A673 (cell line): ENCODE results near the gene COMT. TPM values are rescaled to one million over a fixed set of nuclear protein-coding genes. Genes with fewer than 3 reads are reported as not detected.
"Not testable (repeated sequence)": the region's sequence is repeated elsewhere in the genome, so short reads cannot be mapped to it uniquely, and the experiment has no call there.

Experiments used
- BruUV-seq: library from RNA; stranded (reverse); fragments of 400-500 nt; replicated peaks from 2 replicates; lab custom pipeline; 2021; lab: Mats Ljungman, UMichigan
- CTCF ChIA-PET: fragments of 300-600 bp; sonication (Branson Sonifier 250); formaldehyde crosslinking; loops from one replicate; lab custom pipeline; 2022; ENCODE audit warnings: antibody characterized with exemption; lab: Charles Lee
- POLR2A ChIA-PET: fragments of 300-600 bp; sonication (Branson Sonifier 250); formaldehyde crosslinking; loops from one replicate; lab custom pipeline; 2022; ENCODE audit warnings: antibody characterized with exemption; ENCODE audit not compliant: low non-redundant PET; lab: Charles Lee
- DNase-seq: peaks from one replicate; pipeline ENCODE4 v3.0.0-alpha.2; 2015; ENCODE audit warnings: low spot score
- H3K27ac ChIP-seq: fragments of 200-600 bp; sonication (generic); 2 replicates; pipeline ENCODE4 v1.5.1; 2016; ENCODE audit warnings: mixed run types, low read depth, mild to moderate bottlenecking, mixed read lengths, antibody characterized with exemption, low read length; ENCODE audit not compliant: poor library complexity, severe bottlenecking
- H3K27me3 ChIP-seq: fragments of 200-600 bp; sonication (generic); replicated peaks from 2 replicates; pipeline ENCODE4 v1.6.1; 2017; ENCODE audit warnings: mixed run types, low read depth, mild to moderate bottlenecking, mixed read lengths, antibody characterized with exemption, low read length; ENCODE audit not compliant: insufficient read depth, poor library complexity
- H3K36me3 ChIP-seq: fragments of 200-600 bp; sonication (generic); 2 replicates; pipeline ENCODE4 v1.6.1; 2016; ENCODE audit warnings: mixed run types, mild to moderate bottlenecking, mixed read lengths, antibody characterized with exemption, low read length; ENCODE audit not compliant: insufficient read depth, poor library complexity, severe bottlenecking
- H3K4me1 ChIP-seq: fragments of 200-600 bp; sonication (generic); 2 replicates; pipeline ENCODE4 v1.6.1; 2017; ENCODE audit warnings: mixed run types, mild to moderate bottlenecking, mixed read lengths, antibody characterized with exemption, low read length; ENCODE audit not compliant: insufficient read depth, poor library complexity, severe bottlenecking
- H3K4me3 ChIP-seq: fragments of 200-600 bp; sonication (generic); 2 replicates; pipeline ENCODE4 v1.5.1; 2016; ENCODE audit warnings: low read depth, mixed run types, mild to moderate bottlenecking, mixed read lengths, low read length; ENCODE audit not compliant: poor library complexity, severe bottlenecking
- H3K9me3 ChIP-seq: fragments of 200-600 bp; sonication (generic); 2 replicates; pipeline ENCODE4 v1.6.1; 2016; ENCODE audit warnings: mixed run types, low read depth, mild to moderate bottlenecking, mixed read lengths, antibody characterized with exemption, low read length; ENCODE audit not compliant: poor library complexity, severe bottlenecking
- EZH2 ChIP-seq: fragments of 200-600 bp; sonication (generic); IDR thresholded peaks from 2 replicates; pipeline ENCODE4 v1.6.1; 2017; ENCODE audit warnings: borderline replicate concordance, low read depth, mild to moderate bottlenecking, mixed read lengths, antibody characterized with exemption, low read length; ENCODE audit not compliant: poor library complexity, severe bottlenecking
- intact Hi-C: fragments of 100-400 bp; cut with micrococcal nuclease; formaldehyde crosslinking; loops from one replicate; pipeline ENCODE4 v1.10.0; 2022; ENCODE audit not compliant: unreplicated experiment
- total RNA-seq: library from RNA; stranded (reverse); gene quantifications from 2 replicates; pipeline ENCODE4 v1.2.3, GENCODE V29; 2021
- TF ChIP-seq, protein P1 (sequence below): fragments of 300-800, 200-600 bp; sonication (generic); conservative IDR thresholded peaks from 2 replicates; pipeline ENCODE4 v1.5.1; 2017; ENCODE audit warnings: low read depth, mild to moderate bottlenecking, antibody characterized with exemption, low read length, moderate library complexity, mixed read lengths

The COMT gene
- total RNA-seq, 1 experiment from 2014 or later: 87.8 TPM

DNA sequence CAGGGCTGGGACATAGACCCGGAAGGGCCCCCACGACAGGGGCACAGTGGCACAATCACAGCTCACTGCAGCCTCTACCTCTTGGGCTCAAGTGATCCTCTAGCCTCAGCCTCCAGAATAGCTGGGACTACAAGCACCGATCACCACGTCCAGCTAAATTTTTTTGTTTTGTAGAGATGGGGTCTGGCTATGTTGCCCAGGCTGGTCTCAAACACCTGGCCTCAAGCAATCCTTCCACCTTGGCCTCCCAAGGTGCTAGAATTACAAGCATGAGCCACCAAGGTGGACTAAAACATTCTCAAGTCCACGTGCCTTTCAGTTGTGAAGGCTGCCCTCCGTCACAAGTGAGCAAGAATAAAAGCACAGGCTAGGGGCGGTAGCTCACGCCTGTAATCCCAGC is 10.1 kb upstream of the COMT start:
- Histone ChIP-seq H3K27ac (no peak overlapping the region), H3K4me1 (no peaks in the 10 kb centered on the region), H3K4me3 (no peak overlapping the region), H3K9me3 (no peaks in the 10 kb centered on the region), H3K36me3 (no peaks in the 10 kb centered on the region), H3K27me3 (no peaks in the 10 kb centered on the region)
- ChIA-PET CTCF (no interaction called here), POLR2A (no interaction called here)
- TF ChIP-seq, protein P1, sequence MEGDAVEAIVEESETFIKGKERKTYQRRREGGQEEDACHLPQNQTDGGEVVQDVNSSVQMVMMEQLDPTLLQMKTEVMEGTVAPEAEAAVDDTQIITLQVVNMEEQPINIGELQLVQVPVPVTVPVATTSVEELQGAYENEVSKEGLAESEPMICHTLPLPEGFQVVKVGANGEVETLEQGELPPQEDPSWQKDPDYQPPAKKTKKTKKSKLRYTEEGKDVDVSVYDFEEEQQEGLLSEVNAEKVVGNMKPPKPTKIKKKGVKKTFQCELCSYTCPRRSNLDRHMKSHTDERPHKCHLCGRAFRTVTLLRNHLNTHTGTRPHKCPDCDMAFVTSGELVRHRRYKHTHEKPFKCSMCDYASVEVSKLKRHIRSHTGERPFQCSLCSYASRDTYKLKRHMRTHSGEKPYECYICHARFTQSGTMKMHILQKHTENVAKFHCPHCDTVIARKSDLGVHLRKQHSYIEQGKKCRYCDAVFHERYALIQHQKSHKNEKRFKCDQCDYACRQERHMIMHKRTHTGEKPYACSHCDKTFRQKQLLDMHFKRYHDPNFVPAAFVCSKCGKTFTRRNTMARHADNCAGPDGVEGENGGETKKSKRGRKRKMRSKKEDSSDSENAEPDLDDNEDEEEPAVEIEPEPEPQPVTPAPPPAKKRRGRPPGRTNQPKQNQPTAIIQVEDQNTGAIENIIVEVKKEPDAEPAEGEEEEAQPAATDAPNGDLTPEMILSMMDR: no peak
- BruUV-seq: no TSS peak
- DNase-seq: no peak
- intact Hi-C loops: no loop called here

- intact Hi-C loops: no loop called here
- ChIA-PET POLR2A (interaction anchor here (0.6 kb wide), 1 partner anchor 67 kb away, joined by 3 read pairs; no protein-coding TSS in a partner anchor), CTCF (no interaction called here)
- DNase-seq: no peak
- no peak for TF ChIP-seq EZH2
- TF ChIP-seq, protein P1: no peak
- BruUV-seq: no TSS peak
- Histone ChIP-seq H3K27ac (no peak overlapping the region), H3K27me3 (no peaks in the 10 kb centered on the region), H3K9me3 (no peaks in the 10 kb centered on the region), H3K36me3 (no peaks in the 10 kb centered on the region), H3K4me3 (no peak overlapping the region), H3K4me1 (no peaks in the 10 kb centered on the region)
Measured at GRCh38 chr22:19932367-19933206, 9.0 kb upstream of the COMT start.

GRCh38 chr22:19933341-19934241 is 8.0 kb upstream of the COMT start:
- BruUV-seq: no TSS peak
- CTCF ChIA-PET: no interaction called here
- Histone ChIP-seq H3K36me3 (no peaks in the 10 kb centered on the region), H3K4me3 (no peak overlapping the region), H3K9me3 (no peaks in the 10 kb centered on the region), H3K27me3 (no peaks in the 10 kb centered on the region), H3K27ac (no peak overlapping the region), H3K4me1 (no peaks in the 10 kb centered on the region)
- intact Hi-C loops: no loop called here
- no peak for DNase-seq
- TF ChIP-seq, protein P1: no peak
- no peak for TF ChIP-seq EZH2
- POLR2A ChIA-PET: interaction anchor here (0.6 to 0.7 kb wide), 2 partner anchors 9 to 66 kb away, joined by 3 to 5 read pairs; no protein-coding TSS in a partner anchor

- POLR2A ChIA-PET, BruUV-seq, H3K4me3 ChIP-seq, H3K36me3 ChIP-seq, H3K4me1 ChIP-seq, H3K27ac ChIP-seq, intact Hi-C loops, DNase-seq, H3K27me3 ChIP-seq, CTCF ChIA-PET, H3K9me3 ChIP-seq: not testable (repeated sequence)
Measured at GRCh38 chr22:19935123-19935718, 6.4 kb upstream of the COMT start.
